Inflammatory macrophage treated with lipopolysaccharide for 1 hour (primary cell): ENCODE results near the gene BEGAIN.
"Not testable (repeated sequence)": the region's sequence is repeated elsewhere in the genome, so short reads cannot be mapped to it uniquely, and the experiment has no call there.

Experiments used
- DNase-seq, 2 donors: peaks; one replicate each; pipeline ENCODE4 v3.0.0-alpha.2; 2020 to 2022

Gene BEGAIN

GRCh38 chr14:100534528-100535286, 52.5 kb downstream of the BEGAIN start:
- no peak for DNase-seq

- peak; percentile 67 for DNase-seq
These were observed 53.3 kb downstream of the BEGAIN start for GRCh38 chr14:100533656-100534485.

- DNase-seq, result no peak
These were observed 54.1 kb downstream of the BEGAIN start for GRCh38 chr14:100532906-100533655.

- no peak for DNase-seq
These were observed 54.9 kb downstream of the BEGAIN start for GRCh38 chr14:100532154-100532861.

GRCh38 chr14:100531152-100532121, 55.8 kb downstream of the BEGAIN start:
- DNase-seq, result no peak

GRCh38 chr14:100530270-100531072, 56.7 kb downstream of the BEGAIN start:
- DNase-seq, result no peak

- no peak for DNase-seq
These were observed 57.6 kb downstream of the BEGAIN start for GRCh38 chr14:100529561-100530031.

GRCh38 chr14:100528962-100529560, 58.2 kb downstream of the BEGAIN start:
- DNase-seq, result no peak

- no peak for DNase-seq
These were observed 60.6 kb downstream of the BEGAIN start for GRCh38 chr14:100526632-100527031.

GRCh38 chr14:100526057-100526456, 61.2 kb downstream of the BEGAIN start:
- no peak for DNase-seq

- no peak for DNase-seq
These were observed 61.6 kb downstream of the BEGAIN start for GRCh38 chr14:100525615-100526014.

- peak; percentile 11 to 77 for DNase-seq
These were observed 62.3 kb downstream of the BEGAIN start for GRCh38 chr14:100524933-100525243.

- no peak for DNase-seq
These were observed 62.8 kb downstream of the BEGAIN start for GRCh38 chr14:100524233-100524932.

GRCh38 chr14:100523843-100524169, 63.4 kb downstream of the BEGAIN start:
- no peak for DNase-seq

GRCh38 chr14:100523131-100523842, 63.9 kb downstream of the BEGAIN start:
- no peak for DNase-seq

- DNase-seq, result no peak
These were observed 64.6 kb downstream of the BEGAIN start for GRCh38 chr14:100522616-100523099.

- DNase-seq, result not testable (repeated sequence)
These were observed 81.2 kb downstream of the BEGAIN start for GRCh38 chr14:100506053-100506452.

GRCh38 chr14:100504372-100505078, 82.7 kb downstream of the BEGAIN start:
- no peak for DNase-seq
